GM21619 (cell line): ENCODE data around the gene TCERG1L.
"Not testable (repeated sequence)": the region's sequence is repeated elsewhere in the genome, so short reads cannot be mapped to it uniquely, and the experiment has no call there.

Experiments used
- ATAC-seq: cut with Tn5 transposase; IDR thresholded peaks from one replicate; pipeline ENCODE4 v1.9.1; 2021; ENCODE audit not compliant: unreplicated experiment

The TCERG1L gene

DNA sequence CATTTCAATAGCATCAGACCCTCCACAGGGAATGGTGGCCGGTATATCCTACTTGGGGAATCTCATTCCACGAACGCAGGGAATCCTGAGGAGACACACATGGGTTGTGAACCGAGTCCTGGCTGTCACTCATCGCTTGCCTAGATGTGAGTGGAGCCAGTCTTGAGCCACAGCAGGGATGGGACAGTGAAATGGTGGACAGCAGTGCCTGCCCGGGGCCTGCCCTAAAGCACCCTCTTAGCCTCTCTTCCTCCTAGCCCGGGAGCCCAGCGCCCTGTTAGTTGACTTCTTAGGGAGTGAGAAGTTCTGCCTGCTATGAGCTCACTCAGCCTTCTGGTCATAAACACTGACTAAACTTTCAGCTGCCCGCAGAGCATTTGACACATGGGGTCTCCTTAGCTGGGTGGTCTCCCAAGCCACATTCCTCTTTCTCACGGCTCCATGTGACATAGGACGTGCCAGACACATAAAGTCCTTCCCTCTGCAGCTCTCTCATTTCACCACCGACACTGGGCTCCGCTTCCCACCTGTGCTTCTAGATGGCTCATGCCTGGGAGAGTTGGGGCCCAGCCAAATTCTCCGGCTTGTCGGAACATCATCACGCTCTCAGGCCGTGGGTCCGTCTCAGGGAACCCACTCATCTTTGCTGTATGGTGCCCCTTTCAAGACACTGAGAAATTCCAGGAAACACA, 60.9 kb downstream of the TCERG1L start:
- no peak for ATAC-seq

DNA sequence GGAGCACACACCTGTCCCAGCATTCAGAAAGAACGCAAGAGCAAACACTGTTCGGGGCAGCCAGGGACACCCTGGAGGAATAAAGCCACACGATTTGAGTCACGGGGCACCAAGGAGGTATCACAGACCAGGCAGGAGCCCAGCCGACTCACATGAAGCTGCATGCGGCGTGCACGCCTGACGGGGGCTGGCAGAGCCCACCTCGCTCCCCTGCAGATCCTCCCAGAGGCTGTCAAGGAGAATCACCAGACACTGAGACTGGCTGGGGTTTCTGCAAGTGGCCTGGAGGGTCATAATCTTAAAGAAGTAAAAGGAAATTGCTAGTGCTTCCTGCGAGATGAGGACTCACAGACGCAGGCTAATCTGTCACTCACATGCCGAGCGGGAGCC, 61.6 kb downstream of the TCERG1L start:
- no peak for ATAC-seq

DNA sequence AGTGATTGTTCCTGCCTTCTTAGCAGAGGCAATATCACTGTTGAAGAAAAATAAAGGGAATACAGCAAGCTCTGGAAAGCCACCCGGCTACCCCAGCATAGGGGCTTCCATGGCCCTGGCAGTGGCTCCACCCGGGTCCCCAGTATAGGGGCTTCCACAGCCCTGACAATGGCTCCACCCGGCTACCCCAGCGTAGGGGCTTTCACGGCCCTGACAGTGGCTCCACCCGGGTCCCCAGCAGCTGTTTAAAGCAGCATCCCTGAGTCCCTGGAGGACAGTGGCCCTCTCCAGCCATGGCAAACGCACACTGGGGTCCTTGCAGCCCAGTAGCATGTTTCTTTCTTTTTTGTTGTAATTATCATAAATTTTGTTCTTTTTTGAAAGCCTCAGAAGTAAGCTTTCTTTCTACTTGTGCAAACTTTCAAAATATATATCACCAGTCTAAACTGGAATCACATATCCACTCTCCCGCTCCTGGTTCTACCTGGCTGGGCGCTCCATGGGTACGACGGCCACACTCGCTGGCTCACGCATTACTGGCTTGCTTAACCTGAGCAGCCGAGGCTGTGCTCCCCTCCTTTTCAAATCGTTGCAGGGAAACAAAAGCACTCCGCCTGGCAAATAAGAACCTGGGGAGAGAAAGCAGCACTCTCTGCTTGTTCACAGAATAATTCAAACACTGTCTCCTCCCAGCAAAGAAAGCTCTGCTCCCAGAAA, 62.1 kb downstream of the TCERG1L start:
- no peak for ATAC-seq

DNA sequence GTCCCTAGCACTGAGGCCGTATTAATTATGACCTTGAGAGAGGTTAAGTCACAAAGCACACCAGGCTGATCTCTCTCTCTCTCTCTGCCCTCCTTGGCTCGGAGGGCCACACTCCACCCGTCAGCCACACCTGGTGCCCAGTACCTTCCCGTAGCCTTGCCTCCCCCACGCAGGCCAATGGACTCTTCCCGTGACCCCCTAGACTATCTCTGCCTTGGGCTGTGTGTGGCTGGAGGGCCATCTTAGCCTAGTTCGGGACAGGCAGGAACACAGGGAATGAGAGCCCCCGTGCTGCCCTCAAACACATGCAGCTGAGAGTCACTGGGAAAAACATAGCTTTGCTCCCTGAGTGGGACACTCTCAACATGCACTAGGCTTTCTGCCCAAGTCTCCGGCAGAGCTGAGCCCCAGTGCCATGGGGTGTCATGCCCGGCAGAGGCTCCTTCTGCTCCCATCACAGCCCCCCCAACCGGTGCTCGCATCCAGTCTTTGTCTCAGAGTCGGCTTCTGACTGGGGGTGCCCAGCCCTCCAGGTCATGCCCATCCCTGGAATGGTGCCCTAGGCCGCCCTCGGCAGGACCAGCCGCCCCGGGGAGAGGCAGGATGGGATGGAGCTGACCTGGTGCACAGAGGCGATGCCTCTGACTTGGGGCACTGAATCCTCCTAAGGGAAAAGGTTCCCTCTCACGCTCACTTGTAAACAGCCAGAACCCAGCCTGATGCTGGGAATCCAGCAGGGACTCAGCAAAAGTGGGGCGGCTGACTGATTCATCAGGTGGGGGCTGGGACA, 63.0 kb downstream of the TCERG1L start:
- no peak for ATAC-seq

DNA sequence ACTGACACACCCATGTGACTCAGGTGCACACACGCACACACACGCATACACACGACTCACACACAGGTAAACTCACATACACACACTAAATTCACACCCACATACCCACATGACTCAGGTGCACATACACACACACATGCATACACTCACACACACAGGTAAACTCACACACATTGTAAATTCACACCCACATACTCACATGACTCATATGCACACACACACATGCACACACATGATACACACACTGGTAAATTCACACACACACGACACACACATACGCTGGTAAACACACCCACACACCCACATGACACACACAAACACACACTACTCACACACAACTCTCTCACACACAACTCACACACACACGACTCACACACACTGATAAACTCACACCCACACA, 63.6 kb downstream of the TCERG1L start:
- no peak for ATAC-seq

DNA sequence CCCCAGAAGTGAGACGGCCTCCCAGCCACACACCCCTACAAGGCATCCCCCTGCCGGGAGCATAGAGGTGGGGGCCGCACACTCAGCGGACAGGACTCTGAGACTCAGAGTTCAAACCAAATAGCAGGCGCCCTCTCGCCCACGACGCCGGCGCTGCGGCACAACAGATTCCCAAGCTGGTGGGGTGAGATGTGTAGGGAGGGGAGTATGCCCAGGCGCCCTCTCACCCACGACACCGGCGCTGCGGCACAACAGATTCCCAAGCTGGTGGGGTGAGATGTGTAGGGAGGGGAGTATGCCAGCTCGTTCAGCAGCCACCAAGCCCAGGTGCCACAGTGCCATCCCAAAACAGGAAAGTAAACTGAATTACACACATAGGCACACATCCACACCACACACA, 64.7 kb downstream of the TCERG1L start:
- ATAC-seq: no peak

DNA sequence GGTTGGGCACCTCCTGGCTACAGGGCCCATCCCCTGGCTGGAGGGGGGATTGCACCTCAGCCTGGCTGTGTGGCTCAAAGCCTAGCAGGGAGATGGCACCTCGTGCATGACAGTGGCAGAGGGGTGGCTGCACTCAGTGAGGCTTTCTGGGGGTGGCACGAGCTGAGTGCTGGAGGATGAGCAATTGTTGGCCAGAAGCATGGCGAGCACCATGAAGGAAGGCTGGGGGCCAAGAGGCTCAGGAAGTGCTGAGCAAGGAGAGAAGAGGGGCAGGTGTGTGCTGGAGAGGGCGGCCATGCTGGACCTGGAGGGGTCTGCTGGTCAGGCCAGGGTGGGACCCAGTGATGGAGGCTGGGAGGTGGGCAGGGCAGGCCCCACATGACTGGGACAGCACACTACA, 65.4 kb downstream of the TCERG1L start:
- ATAC-seq: no peak

DNA sequence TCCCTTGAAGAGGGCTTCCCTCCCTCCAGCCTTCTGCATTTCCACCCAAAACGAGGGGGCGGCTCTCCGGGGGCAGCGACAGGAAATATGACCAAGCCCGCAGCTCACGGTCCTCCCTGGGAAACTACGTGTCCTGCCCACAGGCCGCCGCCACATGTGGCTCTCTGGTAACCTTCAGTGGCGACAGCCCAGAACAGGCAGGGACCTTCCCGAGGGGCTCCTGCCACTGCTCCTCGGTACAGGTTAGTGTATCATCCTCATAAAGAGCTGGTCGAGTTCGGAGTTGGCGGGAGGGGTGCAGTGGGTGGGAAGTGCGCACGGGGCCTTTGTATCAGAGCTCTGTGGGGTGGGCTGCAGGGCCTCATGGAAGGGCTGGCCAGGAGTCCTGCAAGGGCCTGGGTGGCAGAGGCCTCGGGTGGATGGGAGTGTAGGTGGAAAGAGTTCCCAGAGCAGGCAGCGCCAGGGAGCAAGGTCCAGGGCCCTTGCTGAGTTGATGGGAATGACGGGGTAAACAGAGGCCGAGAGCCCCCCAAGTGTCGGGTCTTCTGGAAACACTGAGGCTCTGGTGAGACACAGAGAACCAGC, 66.0 kb downstream of the TCERG1L start:
- no peak for ATAC-seq

DNA sequence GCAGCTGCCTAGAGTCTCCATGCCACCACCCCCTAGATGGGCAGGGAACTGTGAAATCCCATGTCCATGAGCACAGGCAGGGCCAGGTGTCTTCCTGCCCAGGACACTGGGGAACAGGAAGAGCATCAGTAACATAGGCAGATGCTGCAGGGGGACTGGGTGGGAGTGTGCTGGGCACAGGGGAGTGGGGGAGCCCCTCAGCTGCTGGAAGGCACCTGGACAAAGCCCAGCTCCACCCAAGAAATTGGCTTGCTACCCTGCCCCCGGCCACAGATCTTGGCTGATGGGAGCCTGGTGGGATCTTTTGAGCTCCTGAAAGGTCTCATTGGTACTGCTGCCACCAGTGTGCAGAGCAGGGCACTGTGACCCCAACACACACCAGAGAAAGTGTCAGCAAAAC, 66.7 kb downstream of the TCERG1L start:
- no peak for ATAC-seq

DNA sequence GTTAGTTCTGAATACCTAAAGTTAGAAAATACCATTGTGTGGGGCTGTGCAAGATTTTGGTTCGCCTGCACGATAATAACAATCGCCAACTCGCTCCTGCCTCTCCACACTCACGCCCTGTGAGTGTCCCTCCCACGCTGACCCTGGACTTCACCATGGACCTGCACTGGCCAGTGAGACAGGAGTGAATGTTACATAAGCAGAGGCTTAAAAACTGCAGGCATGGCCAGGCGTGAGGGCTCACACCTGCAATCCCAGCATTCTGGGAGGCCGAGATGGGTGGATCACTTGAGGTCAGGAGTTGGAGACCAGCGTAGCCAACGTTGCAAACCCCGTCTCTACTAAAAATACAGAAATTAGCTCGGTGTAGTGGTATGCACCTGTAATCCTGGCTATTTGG, 68.4 kb downstream of the TCERG1L start:
- no peak for ATAC-seq

DNA sequence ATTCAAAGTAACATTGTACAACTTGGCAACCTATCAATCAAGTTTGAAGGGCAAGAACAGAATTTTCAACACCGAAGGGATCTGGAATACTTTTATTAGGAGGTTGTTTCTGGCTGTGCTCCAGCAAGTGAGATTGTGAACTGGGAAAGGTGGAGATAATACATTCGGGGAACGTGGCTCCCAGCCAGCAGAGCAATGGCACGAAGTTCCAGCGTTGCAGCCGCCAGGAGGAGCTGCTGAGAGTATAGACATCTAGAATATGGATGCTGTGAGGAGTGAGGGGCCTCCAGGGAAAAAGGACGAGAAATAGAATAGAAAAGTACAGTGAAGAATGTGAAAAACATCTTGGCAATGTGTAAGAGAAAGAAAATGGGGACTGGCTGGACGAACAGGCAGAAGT, 69.5 kb downstream of the TCERG1L start:
- ATAC-seq: no peak

DNA sequence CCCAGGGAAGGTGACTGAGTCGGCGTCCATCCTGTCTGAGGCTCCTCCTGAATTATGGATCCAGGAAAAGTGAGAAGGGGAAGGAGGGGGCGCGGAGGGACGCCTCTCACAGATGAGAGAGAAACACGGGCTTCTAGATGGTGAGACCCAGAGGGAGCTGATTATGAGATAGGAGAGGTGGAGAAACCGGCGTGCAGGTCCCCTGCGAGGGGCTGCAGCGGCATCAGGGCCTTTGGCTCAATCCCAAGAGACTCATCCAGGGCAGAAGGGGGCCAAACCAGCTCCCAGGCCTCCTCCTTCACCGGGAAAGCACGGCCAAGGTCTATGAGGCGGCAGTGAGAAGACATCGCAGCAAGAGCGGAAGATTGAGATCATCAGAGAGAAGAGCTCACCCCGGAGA, 70.8 kb downstream of the TCERG1L start:
- ATAC-seq: no peak

DNA sequence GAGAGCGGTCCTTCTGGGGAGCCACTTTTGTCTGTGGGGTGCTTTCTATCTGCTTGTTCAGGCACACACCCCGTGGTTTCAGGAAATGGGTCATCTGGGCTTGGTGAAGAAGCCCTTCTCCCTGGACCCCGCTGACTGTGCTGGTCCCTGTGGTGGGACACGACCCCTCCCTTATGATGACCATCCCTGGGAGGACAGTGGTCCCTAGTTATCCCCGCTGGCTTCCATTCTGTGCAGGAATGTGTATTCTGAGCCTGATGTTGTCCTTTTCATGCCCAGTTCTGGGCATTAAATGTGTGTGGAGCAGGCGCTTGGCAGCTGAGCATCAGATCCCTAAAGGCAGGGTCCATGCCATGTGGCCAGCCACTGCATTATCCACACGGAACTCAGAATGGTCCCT, 71.6 kb downstream of the TCERG1L start:
- no peak for ATAC-seq

DNA sequence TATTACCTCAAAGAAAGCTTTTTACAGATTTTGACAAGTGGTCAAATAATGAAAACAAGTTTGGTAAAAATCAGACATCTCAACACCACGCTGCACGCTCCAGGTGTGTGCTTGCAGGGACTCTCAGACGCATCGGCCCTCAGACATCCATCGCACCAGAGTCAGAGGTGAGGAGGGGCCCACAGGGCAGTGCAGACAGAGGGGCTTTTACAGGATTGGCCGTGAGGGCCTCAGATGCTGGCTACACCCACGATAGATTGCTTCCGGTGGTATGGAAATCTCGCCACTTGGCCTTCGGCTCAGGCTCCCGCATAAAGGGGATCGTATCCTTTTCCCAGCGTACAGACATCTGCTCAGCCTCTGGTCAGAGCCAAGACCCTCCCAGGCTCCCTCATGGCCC, 72.1 kb downstream of the TCERG1L start:
- no peak for ATAC-seq

DNA sequence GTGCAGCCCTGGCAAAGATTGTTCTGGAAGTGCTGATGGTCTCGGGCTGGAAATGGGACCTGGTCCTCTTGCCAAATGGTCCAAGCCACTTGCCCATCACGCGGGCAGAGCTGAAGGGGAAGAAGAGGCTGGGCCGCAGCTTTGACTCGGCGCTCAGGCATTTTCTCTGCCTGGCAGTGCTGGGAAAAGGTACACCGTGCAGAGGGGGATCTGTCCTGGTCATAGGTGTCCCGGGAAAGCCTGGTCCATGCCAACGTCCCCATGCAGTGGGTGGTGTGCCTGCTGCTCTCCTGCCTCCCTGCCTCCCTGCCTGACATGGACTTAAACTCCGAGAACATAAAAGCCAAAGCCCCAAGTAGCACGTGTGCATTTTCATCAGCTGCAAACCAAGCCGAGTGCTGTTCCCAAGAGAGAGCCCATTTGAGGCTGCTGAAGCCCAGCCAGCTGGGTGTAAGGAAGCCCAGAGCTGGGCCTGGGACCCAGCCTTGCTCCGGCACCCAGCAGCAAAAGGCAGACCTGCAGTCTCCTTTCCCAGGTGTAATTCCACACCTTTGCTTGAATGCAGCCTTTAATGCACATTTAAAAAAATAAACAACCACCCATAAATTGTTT, 72.7 kb downstream of the TCERG1L start:
- no peak for ATAC-seq

DNA sequence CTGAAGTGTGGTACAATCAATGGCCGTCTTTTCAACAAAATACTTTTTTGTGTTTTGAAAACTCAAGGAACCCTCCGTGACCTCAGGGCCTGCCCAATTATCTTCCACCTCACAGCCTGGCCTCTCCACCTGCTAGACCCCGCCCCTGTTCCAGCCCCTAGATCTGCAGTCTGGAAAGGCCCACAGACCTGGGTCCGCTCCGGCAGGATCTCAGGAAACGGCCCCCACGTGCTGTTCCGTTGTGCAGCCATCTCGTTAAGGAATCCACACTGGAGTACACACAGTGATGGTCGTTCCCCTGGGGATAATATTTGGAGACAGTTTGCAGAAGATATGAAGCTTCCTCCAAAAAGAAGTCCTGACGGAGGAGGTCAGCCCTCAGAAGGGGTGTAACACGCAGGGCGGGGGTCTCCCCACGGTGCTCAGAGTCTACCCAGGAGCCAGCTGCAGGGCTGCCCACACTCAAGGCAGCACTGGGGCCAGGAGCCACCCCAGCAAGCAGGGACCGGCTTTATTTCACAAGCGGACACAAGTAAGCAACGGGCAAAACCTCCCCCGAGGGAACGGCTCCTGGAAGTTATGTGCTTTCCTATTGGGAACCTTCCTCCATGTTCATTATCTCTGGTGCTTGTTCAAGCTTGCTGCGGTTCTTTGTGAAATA, 73.4 kb downstream of the TCERG1L start:
- ATAC-seq: no peak

DNA sequence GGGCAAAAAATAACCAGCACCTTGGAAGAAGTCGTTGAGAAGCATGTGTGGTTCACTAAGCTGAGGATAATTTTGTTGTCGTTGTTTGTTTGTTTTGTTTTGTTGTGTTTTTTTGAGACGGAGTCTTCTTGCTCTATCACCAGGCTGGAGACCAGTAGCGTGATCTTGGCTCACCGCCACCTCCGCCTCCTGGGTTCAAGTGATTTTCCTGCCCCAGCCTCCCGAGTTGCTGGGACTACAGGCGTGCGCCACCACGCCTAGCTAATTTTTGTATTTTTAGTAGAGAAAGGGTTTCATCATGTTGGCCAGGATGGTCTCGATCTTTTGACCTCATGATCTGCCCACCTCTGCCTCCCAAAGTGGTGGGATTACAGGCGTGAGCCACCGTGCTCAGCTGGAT, 76.9 kb downstream of the TCERG1L start:
- not testable (repeated sequence) for ATAC-seq

DNA sequence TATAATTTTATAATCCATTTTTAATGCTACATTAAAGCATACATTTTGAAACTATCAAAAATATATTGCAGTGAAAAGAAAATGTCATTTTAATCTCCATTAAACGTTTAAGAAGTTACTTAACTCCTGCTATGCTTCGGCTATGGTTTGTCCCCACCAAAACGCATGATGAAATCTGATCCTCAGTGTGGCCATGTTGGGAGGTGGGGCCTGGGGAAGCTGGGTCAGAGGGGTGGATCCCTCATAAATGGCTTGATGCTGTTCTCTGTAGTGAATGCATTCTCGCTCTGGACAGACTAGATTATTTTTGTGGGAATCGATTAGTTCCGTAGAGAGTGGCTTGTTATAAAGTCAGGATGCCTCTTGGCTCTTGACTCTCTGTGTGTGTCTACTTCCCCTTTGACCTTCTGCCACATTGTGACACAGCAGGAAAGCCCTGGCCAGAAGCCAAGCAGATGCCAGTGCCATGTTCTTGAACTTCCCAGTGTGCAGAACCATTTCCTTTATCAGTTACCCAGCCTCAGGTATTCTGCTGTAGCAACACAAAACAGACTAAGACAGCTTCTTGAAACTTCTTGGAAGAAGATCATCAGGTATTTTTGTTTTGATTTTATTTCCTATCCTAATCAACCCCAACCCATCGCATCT, 77.8 kb downstream of the TCERG1L start:
- ATAC-seq: no peak

DNA sequence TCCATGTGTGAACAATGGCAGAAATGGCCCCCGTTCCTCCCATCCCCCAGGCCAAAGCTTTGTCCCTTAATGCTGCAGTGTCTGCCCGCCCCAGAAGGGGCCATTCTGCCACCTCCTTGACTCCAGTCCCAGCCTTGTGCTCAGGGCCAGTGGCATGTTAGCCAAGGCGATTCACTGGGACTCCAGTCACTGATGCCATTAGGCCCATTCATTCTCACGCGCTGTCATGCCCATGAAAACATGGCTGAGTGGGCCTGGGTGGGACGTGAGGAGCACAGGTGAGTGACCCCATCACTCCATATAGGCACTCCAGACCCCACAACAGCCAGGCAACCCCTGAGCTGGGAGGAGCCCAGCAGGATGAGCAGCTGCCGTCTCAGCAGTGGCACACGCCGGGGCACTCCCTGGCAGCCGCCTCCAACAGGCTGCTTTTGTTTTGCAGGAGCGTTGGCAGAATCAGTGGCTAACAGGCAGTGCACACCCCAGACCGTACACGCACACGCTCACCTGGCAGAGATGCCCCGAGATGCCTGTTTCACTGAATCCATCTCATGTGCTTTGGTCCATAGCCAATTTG, 79.5 kb downstream of the TCERG1L start:
- no peak for ATAC-seq
